ENCODE data around the gene KLC1.

GRCh38 chr14:103646189-103646588 is 17.2 kb downstream of the KLC1 start:
- no peak for TF ChIP-seq EGR1 (IDR thresholded peaks at IDR 0.05)
- TF ChIP-seq USF1 (IDR thresholded peaks at IDR 0.05) = no peak
- no peak for TF ChIP-seq YY1 (IDR thresholded peaks at IDR 0.05; ENCODE audit: low read depth)
- TF ChIP-seq EP300 (IDR thresholded peaks at IDR 0.05; ENCODE audit: borderline replicate concordance) = no peak
- no peak for TF ChIP-seq TEAD4 (IDR thresholded peaks at IDR 0.05)
- no peak for TF ChIP-seq MAX (IDR thresholded peaks at IDR 0.05)
